SK-N-SH treated with all-trans-retinoic acid at 6 μM for 48 hours (cell line): Measurements from ENCODE around the gene BOC.

Source experiments
- ESRRG ChIP-seq: fragments of 250-450 bp; sonication (Bioruptor Pico); IDR thresholded peaks from 2 replicates; pipeline ENCODE4 v1.6.1; 2021; ENCODE audit warnings: mild to moderate bottlenecking
- GLIS3 ChIP-seq: fragments of 250-450 bp; sonication (Bioruptor Pico); IDR thresholded peaks from 2 replicates; pipeline ENCODE4 v1.5.0; 2020; ENCODE audit warnings: mild to moderate bottlenecking, moderate library complexity
- PPARA ChIP-seq: fragments of 250-450 bp; sonication (Bioruptor Pico); IDR thresholded peaks from 2 replicates; pipeline ENCODE4 v1.5.0; 2020; ENCODE audit warnings: mild to moderate bottlenecking, borderline replicate concordance
- ZNF70 ChIP-seq: fragments of 450-650 bp; formaldehyde crosslinking; IDR thresholded peaks from 2 replicates; pipeline ENCODE4 v1.5.0; 2020; ENCODE audit warnings: mild to moderate bottlenecking, moderate library complexity

DNA sequence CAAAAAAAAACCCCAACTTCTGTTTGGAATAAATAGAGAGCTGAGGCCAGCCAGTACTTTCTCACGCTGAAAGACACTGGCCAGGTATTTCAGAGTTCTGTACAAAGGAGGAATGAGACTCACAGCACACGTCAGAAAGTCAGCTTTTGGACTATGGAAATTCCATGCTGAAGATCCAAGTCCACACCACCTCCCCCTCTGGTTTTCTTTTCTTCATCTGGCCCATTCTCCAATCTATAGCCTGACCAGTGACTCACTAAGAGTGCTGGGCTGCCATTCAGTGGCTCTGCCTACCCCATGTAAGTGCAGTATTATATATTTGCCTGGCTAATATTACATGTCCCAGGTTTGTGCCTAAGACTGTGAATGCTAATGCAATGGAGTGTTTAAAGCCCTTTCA is 13.9 kb downstream of the BOC start:
- TF ChIP-seq ESRRG (CRISPR knock-in tag) (no peak), GLIS3 (CRISPR knock-in tag) (no peak), PPARA (CRISPR knock-in tag) (no peak), ZNF70 (no peak)
